PFSK-1 (cell line): ENCODE measurements around the gene POU2AF1.

ENCODE experiments used
- FOXP2 ChIP-seq: optimal IDR thresholded peaks from 2 replicates; pipeline ENCODE3; 2011; ENCODE audit warnings: borderline replicate concordance, control low read depth, inconsistent platforms; ENCODE audit not compliant: insufficient read depth; ENCODE audit errors: extremely low read length, extremely low read depth
- POLR2AphosphoS5 ChIP-seq: IDR thresholded peaks from 2 replicates; pipeline ENCODE4 v1.6.1; 2012; ENCODE audit warnings: low read depth, mild to moderate bottlenecking, control low read depth, low read length, moderate library complexity
- TAF1 ChIP-seq: IDR thresholded peaks from 2 replicates; pipeline ENCODE4 v1.6.1; 2012; ENCODE audit warnings: low read length, control low read depth, borderline replicate concordance; ENCODE audit not compliant: insufficient read depth

- TF ChIP-seq TAF1 (no peak), FOXP2 (no peak), POLR2AphosphoS5 (no peak)
Observed at GRCh38 chr11:111329306-111330204, 49.5 kb downstream of the POU2AF1 start.
